ENCODE results near the gene STK38. TPM values are rescaled to one million over a fixed set of nuclear protein-coding genes. Genes with fewer than 3 reads are reported as not detected.

Gene STK38
- total RNA-seq, 1 experiment from 2014 or later, result 25.7 TPM

DNA sequence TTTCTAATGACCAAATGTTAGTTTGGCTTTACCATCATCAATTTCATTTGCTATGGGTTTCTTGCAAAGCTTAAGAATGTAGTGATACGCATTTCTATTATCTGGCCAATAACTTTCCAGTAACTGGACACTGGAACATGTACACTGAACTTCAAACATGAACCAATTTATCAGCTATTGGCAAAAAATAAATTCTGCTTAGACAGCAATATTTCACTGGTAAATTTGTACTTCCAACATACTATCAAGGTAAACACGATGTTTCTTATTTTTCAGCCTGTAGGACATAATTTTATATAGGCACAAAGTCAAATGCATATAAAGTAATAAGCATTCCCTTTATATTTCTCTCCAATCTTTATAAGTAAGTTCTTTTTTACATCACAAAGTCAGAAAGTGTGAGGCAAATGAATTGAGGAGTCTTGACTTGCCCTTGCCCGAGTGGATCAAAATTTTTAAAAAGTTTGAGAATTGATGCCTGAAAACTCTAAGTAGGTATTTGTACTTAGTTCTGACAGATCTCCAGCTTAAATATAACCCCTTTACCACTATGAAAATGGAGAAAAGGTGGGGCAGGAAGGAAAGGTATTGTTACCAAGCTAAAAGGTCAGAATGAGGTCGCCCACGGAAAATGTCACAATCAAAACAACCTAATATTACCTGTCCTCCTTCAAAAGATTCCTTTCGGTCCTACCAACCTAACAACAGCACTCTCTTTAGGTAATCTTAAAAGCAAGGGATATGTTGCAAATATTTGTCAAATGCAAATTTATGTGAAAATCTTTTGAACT, 41.3 kb downstream of the STK38 start:
- Histone ChIP-seq H3K27ac (ENCODE audit: low read length) (no peak overlapping the region), H3K79me2 (ENCODE audit: low read length) (no peaks in the 10 kb centered on the region), H2AFZ (ENCODE audit: low read length) (no peak overlapping the region), H3K9me3 (ENCODE audit: low read length) (no peaks in the 10 kb centered on the region), H3K9ac (ENCODE audit: low read length) (no peak overlapping the region), H3K27me3 (ENCODE audit: low read length) (no peaks in the 10 kb centered on the region), H3F3A (ENCODE audit: low read length, unreplicated experiment) (no peaks in the 10 kb centered on the region), H3K4me2 (ENCODE audit: low read length) (no peak overlapping the region), H3K9me2 (replicated peaks; ENCODE audit: low read length) (no peaks in the 10 kb centered on the region), H3K4me3 (ENCODE audit: low read length) (no peak overlapping the region), H3K36me3 (ENCODE audit: low read depth, low read length) (peaks cover 17% of the 10 kb centered on the region), H3K4me1 (ENCODE audit: insufficient read depth, low read length) (0 out of 2 replicates have a peak, but pooled peaks cover 10% of the 10 kb centered on the region), H4K20me1 (ENCODE audit: low read length) (no peaks in the 10 kb centered on the region)
- TF ChIP-seq EZH2phosphoT487 (IDR thresholded peaks at IDR 0.05; ENCODE audit: borderline replicate concordance, low read length), result no peak
- TF ChIP-seq CTCF (conservative IDR thresholded peaks at IDR 0.05; ENCODE audit: low read depth, low read length), result no peak
- no peak for TF ChIP-seq EZH2 (IDR thresholded peaks at IDR 0.05; ENCODE audit: low read length, unreplicated experiment)
- CTCF ChIA-PET, result no interaction called here
- ATAC-seq (no peak), DNase-seq (no peak)
- POLR2A ChIA-PET (ENCODE audit: unreplicated experiment), result no interaction called here
- intact Hi-C loops (cut with micrococcal nuclease), result no loop called here
- BruUV-seq (replicated peaks), result no TSS peak

GRCh38 chr6:36504982-36505381, 42.3 kb downstream of the STK38 start:
- no peaks in the 10 kb centered on the region for H3K9me3 ChIP-seq (ENCODE audit: low read length)
- H3K36me3 ChIP-seq (ENCODE audit: low read depth, low read length), result peaks cover 17% of the 10 kb centered on the region
- DNase-seq, result no peak
- no peaks in the 10 kb centered on the region for H4K20me1 ChIP-seq (ENCODE audit: low read length)
- no peak overlapping the region for H3K4me2 ChIP-seq (ENCODE audit: low read length)
- intact Hi-C loops (cut with micrococcal nuclease), result no loop called here
- ChIA-PET POLR2A (ENCODE audit: unreplicated experiment) (no interaction called here), CTCF (no interaction called here)
- H3K27me3 ChIP-seq (ENCODE audit: low read length), result no peaks in the 10 kb centered on the region
- TF ChIP-seq EZH2 (IDR thresholded peaks at IDR 0.05; ENCODE audit: low read length, unreplicated experiment) (no peak), EZH2phosphoT487 (IDR thresholded peaks at IDR 0.05; ENCODE audit: borderline replicate concordance, low read length) (no peak), CTCF (conservative IDR thresholded peaks at IDR 0.05; ENCODE audit: low read depth, low read length) (no peak)
- H3F3A ChIP-seq (ENCODE audit: low read length, unreplicated experiment), result no peaks in the 10 kb centered on the region
- H2AFZ ChIP-seq (ENCODE audit: low read length), result no peak overlapping the region
- no peak overlapping the region for H3K4me3 ChIP-seq (ENCODE audit: low read length)
- no peaks in the 10 kb centered on the region for H3K79me2 ChIP-seq (ENCODE audit: low read length)
- no TSS peak for BruUV-seq (replicated peaks)
- no peaks in the 10 kb centered on the region for H3K9me2 ChIP-seq (replicated peaks; ENCODE audit: low read length)
- no peak overlapping the region for H3K9ac ChIP-seq (ENCODE audit: low read length)
- H3K27ac ChIP-seq (ENCODE audit: low read length), result no peak overlapping the region
- peaks cover 10% of the 10 kb centered on the region; the same call in 1 of the 2 replicates for H3K4me1 ChIP-seq (ENCODE audit: insufficient read depth, low read length)
- no peak for ATAC-seq

DNA sequence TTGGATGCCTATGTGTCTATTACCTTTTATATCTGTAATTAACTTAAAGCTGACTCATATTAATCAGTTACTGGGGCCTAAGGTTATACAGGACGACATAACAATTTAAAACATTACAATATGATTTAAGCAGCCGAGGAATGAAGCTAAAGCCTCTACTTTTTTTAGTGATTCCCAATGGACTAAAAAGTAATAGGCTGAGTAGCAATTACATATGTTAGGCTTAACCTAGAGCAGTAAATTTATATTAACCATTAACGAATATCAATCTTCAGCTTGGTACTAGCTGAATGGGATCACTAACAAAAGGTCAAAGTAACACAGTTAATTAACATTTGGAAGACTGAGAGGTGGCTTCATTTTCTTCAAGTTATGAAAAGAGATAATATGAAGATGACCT, 43.1 kb downstream of the STK38 start:
- no peaks in the 10 kb centered on the region for H3K79me2 ChIP-seq (ENCODE audit: low read length)
- no peak overlapping the region for H3K4me2 ChIP-seq (ENCODE audit: low read length)
- H3K27me3 ChIP-seq (ENCODE audit: low read length), result no peaks in the 10 kb centered on the region
- H3K9ac ChIP-seq (ENCODE audit: low read length), result no peak overlapping the region
- TF ChIP-seq EZH2 (IDR thresholded peaks at IDR 0.05; ENCODE audit: low read length, unreplicated experiment) (no peak), CTCF (conservative IDR thresholded peaks at IDR 0.05; ENCODE audit: low read depth, low read length) (no peak), EZH2phosphoT487 (IDR thresholded peaks at IDR 0.05; ENCODE audit: borderline replicate concordance, low read length) (no peak)
- no peaks in the 10 kb centered on the region for H3K9me3 ChIP-seq (ENCODE audit: low read length)
- DNase-seq (no peak), ATAC-seq (no peak)
- H3K4me1 ChIP-seq (ENCODE audit: insufficient read depth, low read length), result peaks cover 13% of the 10 kb centered on the region; the same call in 1 of the 2 replicates
- H3K36me3 ChIP-seq (ENCODE audit: low read depth, low read length), result peaks cover 17% of the 10 kb centered on the region
- H2AFZ ChIP-seq (ENCODE audit: low read length), result no peak overlapping the region
- ChIA-PET POLR2A (ENCODE audit: unreplicated experiment) (interaction anchor here (0.5 kb wide), 1 partner anchor 41 kb away, joined by 21 read pairs; no protein-coding TSS in a partner anchor), CTCF (interaction anchor here (0.6 kb wide), 1 partner anchor 11 kb away, joined by 11 read pairs; no protein-coding TSS in a partner anchor)
- H3F3A ChIP-seq (ENCODE audit: low read length, unreplicated experiment), result no peaks in the 10 kb centered on the region
- BruUV-seq (replicated peaks), result no TSS peak
- H4K20me1 ChIP-seq (ENCODE audit: low read length), result no peaks in the 10 kb centered on the region
- intact Hi-C loops (cut with micrococcal nuclease), result no loop called here
- H3K27ac ChIP-seq (ENCODE audit: low read length), result no peak overlapping the region
- no peak overlapping the region for H3K4me3 ChIP-seq (ENCODE audit: low read length)
- H3K9me2 ChIP-seq (replicated peaks; ENCODE audit: low read length), result no peaks in the 10 kb centered on the region
